Tibial artery (tissue), 4 donors: ENCODE measurements around the gene MADD.

Experiments
- DNase-seq, 2 donors: peaks; one replicate each; pipeline ENCODE4 v3.0.0-alpha.2; 2019
- H3K27ac ChIP-seq, 2 donors: fragments of 200-600 bp; sonication (generic) in 1 of 2; 1 replicate in 1 of 2; 2 replicates in 1 of 2; pipeline ENCODE4 v1.5.1; 2018 to 2019; ENCODE audit warnings: mild to moderate bottlenecking in 1 of 2
- H3K27me3 ChIP-seq, 2 donors: fragments of 200-600 bp; sonication (generic) in 1 of 2; one replicate each; pipeline versions ENCODE4 v1.5.1 to v1.6.0; 2016 to 2019
- H3K36me3 ChIP-seq, 3 donors: fragments of 200-600 bp; sonication (generic) in 2 of 3; one replicate each; pipeline ENCODE4 v1.5.1; 2016 to 2019; ENCODE audit warnings: mild to moderate bottlenecking in 2 of 3
- H3K4me1 ChIP-seq, 4 donors: fragments of 200-600 bp; sonication (generic) in 2 of 4; 1 replicate in 3 of 4; 2 replicates in 1 of 4; pipeline ENCODE4 v1.5.1; 2016 to 2019
- H3K4me3 ChIP-seq, 2 donors: fragments of 200-600 bp; sonication (generic) in 1 of 2; 1 replicate in 1 of 2; 2 replicates in 1 of 2; pipeline ENCODE4 v1.5.1; 2018 to 2019; ENCODE audit warnings: mild to moderate bottlenecking in 2 of 2
- H3K9me3 ChIP-seq, 3 donors: fragments of 200-600 bp; sonication (generic) in 1 of 3; one replicate each; pipeline ENCODE4 v1.5.1; 2016 to 2019
- CTCF ChIP-seq, 2 experiments: fragments of 200-600 bp in 1 of 2; fragments of 450-650 bp in 1 of 2; IDR thresholded peaks; one replicate each; pipeline ENCODE4 v1.5.1; 2017 to 2019; ENCODE audit warnings: antibody characterized with exemption in 2 of 2, mild to moderate bottlenecking in 1 of 2, moderate library complexity in 1 of 2
- intact Hi-C: fragments of 100-400 bp; cut with DNase I; formaldehyde crosslinking; loops from one replicate; pipeline ENCODE4 v1.15.0; 2023; ENCODE audit warnings: low total_unique reads

The MADD gene

GRCh38 chr11:47276923-47277322 lies 7.0 kb downstream of the MADD start:
- DNase-seq: no peak
- Histone ChIP-seq H3K27me3 (no peaks in the 10 kb centered on the region), H3K27ac (no peak overlapping the region), H3K36me3 (peaks cover 66 to 81% (median 69%) of the 10 kb centered on the region in 3 donors), H3K9me3 (no peaks in the 10 kb centered on the region), H3K4me3 (no peak overlapping the region), H3K4me1 (peaks cover 0 to 8% (median 5%) of the 10 kb centered on the region in 4 donors)
- intact Hi-C loops: no loop called here
- no peak for TF ChIP-seq CTCF (IDR thresholded peaks at IDR 0.05)

GRCh38 chr11:47278058-47278457 lies 8.1 kb downstream of the MADD start:
- Histone ChIP-seq H3K27ac (no peak overlapping the region), H3K4me1 (no peaks in the 10 kb centered on the region), H3K9me3 (no peaks in the 10 kb centered on the region), H3K4me3 (no peak overlapping the region), H3K36me3 (peaks cover 78 to 92% (median 80%) of the 10 kb centered on the region in 3 donors), H3K27me3 (no peaks in the 10 kb centered on the region)
- no peak for DNase-seq
- intact Hi-C loops: no loop called here
- no peak for TF ChIP-seq CTCF (IDR thresholded peaks at IDR 0.05)

GRCh38 chr11:47278769-47279168 lies 8.8 kb downstream of the MADD start:
- Histone ChIP-seq H3K36me3 (peaks cover 85 to 99% (median 87%) of the 10 kb centered on the region in 3 donors), H3K9me3 (no peaks in the 10 kb centered on the region), H3K4me3 (no peak overlapping the region), H3K27ac (no peak overlapping the region), H3K27me3 (no peaks in the 10 kb centered on the region), H3K4me1 (no peaks in the 10 kb centered on the region)
- no peak for DNase-seq
- intact Hi-C loops: no loop called here
- no peak for TF ChIP-seq CTCF (IDR thresholded peaks at IDR 0.05)

- no peak for TF ChIP-seq CTCF (IDR thresholded peaks at IDR 0.05)
- Histone ChIP-seq H3K4me3 (no peak overlapping the region), H3K4me1 (no peaks in the 10 kb centered on the region), H3K27me3 (no peaks in the 10 kb centered on the region), H3K36me3 (peaks cover 90 to 100% (median 95%) of the 10 kb centered on the region in 3 donors), H3K9me3 (no peaks in the 10 kb centered on the region), H3K27ac (no peak overlapping the region)
- intact Hi-C loops: no loop called here
- no peak for DNase-seq
Measured at GRCh38 chr11:47280099-47280498, 10.2 kb downstream of the MADD start.

- no peak for TF ChIP-seq CTCF (IDR thresholded peaks at IDR 0.05)
- peak in 1 of 2 donors; percentile 12 for DNase-seq
Measured at GRCh38 chr11:47280860-47281259, 10.9 kb downstream of the MADD start.

GRCh38 chr11:47282462-47282861 lies 12.5 kb downstream of the MADD start:
- no peak for TF ChIP-seq CTCF (IDR thresholded peaks at IDR 0.05)
- H3K9me3 ChIP-seq: no peaks in the 10 kb centered on the region
- H3K27me3 ChIP-seq: no peaks in the 10 kb centered on the region
- intact Hi-C loops: no loop called here
- no peak overlapping the region for H3K4me3 ChIP-seq
- no peaks in the 10 kb centered on the region for H3K4me1 ChIP-seq
- peak in 1 of 2 donors; percentile 17 for DNase-seq
- peaks cover 90 to 100% (median 98%) of the 10 kb centered on the region in 3 donors for H3K36me3 ChIP-seq
- H3K27ac ChIP-seq: no peak overlapping the region

More at GRCh38 chr11:47280860-47281259, 10.9 kb downstream of the MADD start:
- H3K27ac ChIP-seq: no peak overlapping the region
- intact Hi-C loops: no loop called here
- no peaks in the 10 kb centered on the region for H3K27me3 ChIP-seq
- H3K4me3 ChIP-seq: no peak overlapping the region
- H3K4me1 ChIP-seq: no peaks in the 10 kb centered on the region
- H3K9me3 ChIP-seq: no peaks in the 10 kb centered on the region
- H3K36me3 ChIP-seq: peaks cover 90 to 100% (median 97%) of the 10 kb centered on the region in 3 donors
